PC-9 (cell line): ENCODE results near the gene PAQR4. TPM values are rescaled to one million over a fixed set of nuclear protein-coding genes. Genes with fewer than 3 reads are reported as not detected.

ENCODE experiments used
- BruUV-seq: library from RNA; stranded (reverse); fragments of 400-500 nt; replicated peaks from 2 replicates; lab custom pipeline; 2021; lab: Mats Ljungman, UMichigan
- CTCF ChIA-PET: fragments of 300-600 bp; sonication (Branson Sonifier 250); formaldehyde crosslinking; loops from one replicate; lab custom pipeline; 2022; ENCODE audit warnings: antibody characterized with exemption; lab: Charles Lee
- POLR2A ChIA-PET: fragments of 300-600 bp; sonication (Branson Sonifier 250); formaldehyde crosslinking; loops from one replicate; lab custom pipeline; 2022; ENCODE audit warnings: antibody characterized with exemption; ENCODE audit not compliant: unreplicated experiment; lab: Charles Lee
- DNase-seq, 2 experiments: peaks; one replicate each; pipeline versions ENCODE4 v3.0.0 to v3.0.0-alpha.2; 2015 to 2022; ENCODE audit warnings: mixed read lengths in 1 of 2
- H2AFZ ChIP-seq: fragments of 200-600 bp; sonication (generic); 2 replicates; pipeline ENCODE4 v1.8.1; 2017; ENCODE audit warnings: antibody characterized with exemption
- H3F3A ChIP-seq: fragments of 200-600 bp; sonication (generic); 2 replicates; pipeline ENCODE4 v1.8.1; 2017; ENCODE audit warnings: antibody characterized with exemption, mild to moderate bottlenecking, low read depth; ENCODE audit not compliant: insufficient read depth
- H3K27ac ChIP-seq: fragments of 200-600 bp; sonication (generic); 2 replicates; pipeline ENCODE4 v1.6.1; 2016; ENCODE audit warnings: mixed run types
- H3K27me3 ChIP-seq: fragments of 200-600 bp; sonication (generic); 2 replicates; pipeline ENCODE4 v1.6.1; 2016; ENCODE audit warnings: low read depth, mixed run types; ENCODE audit not compliant: insufficient read depth
- H3K36me3 ChIP-seq: fragments of 200-600 bp; sonication (generic); 2 replicates; pipeline ENCODE4 v1.6.1; 2016; ENCODE audit warnings: low read depth, mixed run types
- H3K4me1 ChIP-seq: fragments of 200-600 bp; sonication (generic); replicated peaks from 2 replicates; pipeline ENCODE4 v1.6.1; 2016; ENCODE audit warnings: mixed run types; ENCODE audit not compliant: insufficient read depth
- H3K4me2 ChIP-seq: fragments of 200-600 bp; sonication (generic); 2 replicates; pipeline ENCODE4 v1.6.1; 2017; ENCODE audit warnings: mixed run types
- H3K4me3 ChIP-seq: fragments of 200-600 bp; sonication (generic); 2 replicates; pipeline ENCODE4 v1.6.1; 2016; ENCODE audit warnings: mixed run types
- H3K79me2 ChIP-seq: fragments of 200-600 bp; sonication (generic); 2 replicates; pipeline ENCODE4 v1.6.1; 2017; ENCODE audit warnings: low read depth, mixed run types
- H3K9me2 ChIP-seq: fragments of 200-600 bp; sonication (generic); 2 replicates; pipeline ENCODE4 v1.8.1; 2017; ENCODE audit warnings: mild to moderate bottlenecking; ENCODE audit not compliant: insufficient read depth
- H3K9me3 ChIP-seq: fragments of 200-600 bp; sonication (generic); 2 replicates; pipeline ENCODE4 v1.8.1; 2016; ENCODE audit warnings: low read depth; ENCODE audit not compliant: insufficient read depth
- H4K20me1 ChIP-seq: fragments of 200-600 bp; sonication (generic); 2 replicates; pipeline ENCODE4 v1.8.1; 2017; ENCODE audit not compliant: insufficient read depth
- EZH2 ChIP-seq: fragments of 200-600 bp; sonication (generic); IDR thresholded peaks from 2 replicates; pipeline ENCODE4 v1.8.0; 2017; ENCODE audit warnings: antibody characterized with exemption, low read depth
- intact Hi-C: fragments of 100-400 bp; cut with micrococcal nuclease; formaldehyde crosslinking; loops from one replicate; pipeline ENCODE4 v1.10.0; 2022; ENCODE audit not compliant: unreplicated experiment
- total RNA-seq: library from RNA; stranded (reverse); gene quantifications from 2 replicates; pipeline ENCODE4 v1.2.3, GENCODE V29; 2021
- TF ChIP-seq, protein P1 (sequence below): fragments of 200-600 bp; sonication (generic); conservative IDR thresholded peaks from 2 replicates; pipeline ENCODE4 v1.6.1; 2017; ENCODE audit warnings: mixed run types, antibody characterized with exemption, mild to moderate bottlenecking, moderate library complexity

PAQR4 gene
- total RNA-seq, 1 experiment from 2014 or later: 40.7 TPM

DNA sequence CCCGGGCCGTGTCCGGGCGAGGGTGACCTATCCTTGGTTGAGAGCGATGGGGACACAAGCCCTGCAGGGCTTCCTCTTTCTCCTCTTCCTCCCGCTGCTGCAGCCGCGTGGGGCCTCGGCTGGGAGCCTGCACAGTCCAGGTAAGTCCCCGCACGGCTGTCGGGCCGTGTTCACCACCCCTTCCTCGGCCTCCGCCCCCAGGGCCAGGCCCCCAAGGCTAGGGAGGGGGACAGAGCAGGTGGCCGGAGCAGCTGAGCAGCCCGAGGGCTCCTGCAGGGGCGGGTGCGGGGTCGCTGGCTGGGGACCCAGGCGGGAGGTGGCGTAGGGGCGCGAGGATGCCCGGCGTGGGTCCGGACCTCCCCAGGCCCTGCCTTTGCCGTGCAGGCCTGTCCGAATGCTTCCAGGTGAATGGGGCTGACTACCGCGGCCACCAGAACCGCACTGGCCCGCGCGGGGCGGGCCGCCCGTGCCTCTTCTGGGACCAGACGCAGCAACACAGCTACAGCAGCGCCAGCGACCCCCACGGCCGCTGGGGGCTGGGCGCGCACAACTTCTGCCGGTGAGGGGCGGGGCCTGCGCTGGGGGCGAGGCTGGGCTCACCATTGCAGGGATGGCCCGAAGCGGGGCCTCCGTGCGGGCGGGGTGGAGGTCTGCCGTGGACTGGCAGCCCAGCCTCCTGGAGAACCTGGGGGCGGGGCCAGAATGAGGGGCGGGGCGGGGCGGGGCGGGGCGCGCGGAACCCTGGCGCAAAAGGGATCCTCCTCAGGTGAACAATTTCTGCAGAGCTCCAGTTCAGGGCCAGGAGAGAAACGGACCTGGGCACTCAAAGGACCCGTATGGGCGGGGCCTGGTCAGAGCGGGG is 4.4 kb upstream of the PAQR4 start:
- Histone ChIP-seq H3K9me3 (no peaks in the 10 kb centered on the region), H3K4me1 (peaks cover 5% of the 10 kb centered on the region; the same call in 1 of the 2 replicates), H3K79me2 (no peaks in the 10 kb centered on the region), H4K20me1 (no peaks in the 10 kb centered on the region), H3F3A (peaks cover 26% of the 10 kb centered on the region; the same call in 1 of the 2 replicates), H3K4me3 (peak overlapping the region; percentile 91), H3K9me2 (no peaks in the 10 kb centered on the region), H2AFZ (peak overlapping the region; percentile 79), H3K27me3 (no peaks in the 10 kb centered on the region), H3K4me2 (peak overlapping the region; percentile 86), H3K36me3 (no peaks in the 10 kb centered on the region), H3K27ac (no peak overlapping the region)
- intact Hi-C loops: loop anchor here (2.0 to 10.0 kb wide), 3 partner anchors 18 to 80 kb away; partner anchors contain the start of gene FLYWCH2
- TF ChIP-seq EZH2: no peak
- TF ChIP-seq, protein P1, sequence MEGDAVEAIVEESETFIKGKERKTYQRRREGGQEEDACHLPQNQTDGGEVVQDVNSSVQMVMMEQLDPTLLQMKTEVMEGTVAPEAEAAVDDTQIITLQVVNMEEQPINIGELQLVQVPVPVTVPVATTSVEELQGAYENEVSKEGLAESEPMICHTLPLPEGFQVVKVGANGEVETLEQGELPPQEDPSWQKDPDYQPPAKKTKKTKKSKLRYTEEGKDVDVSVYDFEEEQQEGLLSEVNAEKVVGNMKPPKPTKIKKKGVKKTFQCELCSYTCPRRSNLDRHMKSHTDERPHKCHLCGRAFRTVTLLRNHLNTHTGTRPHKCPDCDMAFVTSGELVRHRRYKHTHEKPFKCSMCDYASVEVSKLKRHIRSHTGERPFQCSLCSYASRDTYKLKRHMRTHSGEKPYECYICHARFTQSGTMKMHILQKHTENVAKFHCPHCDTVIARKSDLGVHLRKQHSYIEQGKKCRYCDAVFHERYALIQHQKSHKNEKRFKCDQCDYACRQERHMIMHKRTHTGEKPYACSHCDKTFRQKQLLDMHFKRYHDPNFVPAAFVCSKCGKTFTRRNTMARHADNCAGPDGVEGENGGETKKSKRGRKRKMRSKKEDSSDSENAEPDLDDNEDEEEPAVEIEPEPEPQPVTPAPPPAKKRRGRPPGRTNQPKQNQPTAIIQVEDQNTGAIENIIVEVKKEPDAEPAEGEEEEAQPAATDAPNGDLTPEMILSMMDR: no peak
- ChIA-PET POLR2A (interaction anchor here (0.5 to 1.0 kb wide), 8 partner anchors 55 to 215 kb away, joined by 3 to 9 read pairs (median 5); partner anchors contain the start of gene TNFRSF12A), CTCF (interaction anchor here (0.6 to 0.8 kb wide), 4 partner anchors 41 to 134 kb away, joined by 3 to 4 read pairs (median 4); no protein-coding TSS in a partner anchor)
- no TSS peak for BruUV-seq
- peak; percentile 66 to 93 for DNase-seq

DNA sequence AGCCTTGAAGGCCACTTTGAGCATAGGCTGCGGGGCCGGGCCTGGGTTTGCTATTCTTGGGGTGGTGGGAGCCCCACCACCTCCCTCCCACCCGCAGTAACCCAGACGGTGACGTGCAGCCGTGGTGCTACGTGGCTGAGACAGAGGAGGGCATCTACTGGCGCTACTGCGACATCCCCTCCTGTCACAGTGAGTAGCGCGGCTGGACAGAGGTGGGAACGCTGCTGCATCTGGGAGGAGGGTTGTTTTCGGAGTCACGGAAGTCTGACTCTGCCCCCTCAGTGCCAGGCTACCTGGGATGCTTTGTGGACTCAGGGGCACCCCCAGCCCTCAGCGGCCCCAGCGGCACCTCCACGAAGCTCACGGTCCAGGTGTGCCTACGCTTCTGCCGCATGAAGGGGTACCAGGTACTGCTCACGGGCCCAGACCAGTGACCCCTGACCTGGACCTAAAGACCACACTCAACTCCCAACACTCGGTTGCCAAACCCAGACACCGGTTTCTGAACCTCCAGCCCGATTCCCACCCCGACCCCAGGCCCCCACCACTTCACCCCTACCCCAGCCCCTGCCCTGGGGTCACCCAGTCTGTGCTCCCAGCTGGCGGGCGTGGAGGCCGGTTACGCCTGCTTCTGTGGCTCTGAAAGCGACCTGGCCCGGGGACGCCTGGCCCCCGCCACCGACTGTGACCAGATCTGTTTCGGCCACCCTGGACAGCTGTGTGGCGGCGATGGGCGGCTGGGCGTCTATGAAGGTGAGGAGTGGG is 2.9 kb upstream of the PAQR4 start:
- no peak overlapping the region for H3K27ac ChIP-seq
- TF ChIP-seq EZH2: no peak
- TF ChIP-seq, protein P1: no peak
- no TSS peak for BruUV-seq
- no peak overlapping the region for H3K4me3 ChIP-seq
- H4K20me1 ChIP-seq: no peaks in the 10 kb centered on the region
- no peaks in the 10 kb centered on the region for H3K27me3 ChIP-seq
- intact Hi-C loops: loop anchor here (10.0 kb wide), 1 partner anchor 81 kb away; the partner anchor contains the start of gene FLYWCH2
- CTCF ChIA-PET: no interaction called here
- H3F3A ChIP-seq: peaks cover 30% of the 10 kb centered on the region; the same call in 1 of the 2 replicates
- no peaks in the 10 kb centered on the region for H3K36me3 ChIP-seq
- peaks cover 6% of the 10 kb centered on the region; the same call in 1 of the 2 replicates for H3K79me2 ChIP-seq
- no peaks in the 10 kb centered on the region for H3K9me3 ChIP-seq
- H3K9me2 ChIP-seq: no peaks in the 10 kb centered on the region
- H2AFZ ChIP-seq: no peak overlapping the region
- no peak overlapping the region for H3K4me2 ChIP-seq
- DNase-seq: no peak
- peaks cover 5% of the 10 kb centered on the region for H3K4me1 ChIP-seq
- POLR2A ChIA-PET: no interaction called here

GRCh38 chr16:2966808-2967191 is 2.3 kb upstream of the PAQR4 start:
- no peak overlapping the region for H3K27ac ChIP-seq
- H3K4me2 ChIP-seq: no peak overlapping the region
- POLR2A ChIA-PET: no interaction called here
- intact Hi-C loops: loop anchor here (10.0 kb wide), 1 partner anchor 82 kb away; the partner anchor contains the start of gene FLYWCH2
- no peak for TF ChIP-seq EZH2
- TF ChIP-seq, protein P1: no peak
- no peaks in the 10 kb centered on the region for H4K20me1 ChIP-seq
- peaks cover 5% of the 10 kb centered on the region for H3K4me1 ChIP-seq
- H2AFZ ChIP-seq: no peak overlapping the region
- no peaks in the 10 kb centered on the region for H3K27me3 ChIP-seq
- no peaks in the 10 kb centered on the region for H3K9me3 ChIP-seq
- no peaks in the 10 kb centered on the region for H3K36me3 ChIP-seq
- no peak overlapping the region for H3K4me3 ChIP-seq
- CTCF ChIA-PET: no interaction called here
- DNase-seq: no peak
- peaks cover 30% of the 10 kb centered on the region; the same call in 1 of the 2 replicates for H3F3A ChIP-seq
- BruUV-seq: no TSS peak
- peaks cover 6% of the 10 kb centered on the region; the same call in 1 of the 2 replicates for H3K79me2 ChIP-seq
- H3K9me2 ChIP-seq: no peaks in the 10 kb centered on the region
